HepG2 (cell line): ENCODE data around the gene SMCO1. TPM values are rescaled to one million over a fixed set of nuclear protein-coding genes. Genes with fewer than 3 reads are reported as not detected.

Experiments
- ATAC-seq: fragments of 200-7000 bp; cut with Tn5 transposase; 3 replicates; pipeline ENCODE4 v1.9.1; 2020; ENCODE audit warnings: mild to moderate bottlenecking, moderate library complexity
- BruUV-seq: library from RNA; stranded (reverse); fragments of 400-500 nt; replicated peaks from 2 replicates; lab custom pipeline; 2021; lab: Mats Ljungman, UMichigan
- CTCF ChIA-PET: fragments of 300-600 bp; formaldehyde crosslinking; extraction: SDS; loops from one replicate; lab custom pipeline; 2021; ENCODE audit warnings: low total read pairs, inconsistent platforms, low intra/inter-chr PET ratio; lab: Yijun Ruan, JAX
- POLR2A ChIA-PET: fragments of 350-600 bp; sonication (Branson Sonifier 250); formaldehyde crosslinking; loops from one replicate; lab custom pipeline; 2020; ENCODE audit warnings: antibody characterized with exemption, inconsistent platforms; lab: Yijun Ruan, JAX
- DNase-seq: peaks from one replicate; pipeline ENCODE4 v3.0.0-alpha.2; 2015; ENCODE audit warnings: low spot score
- FAIRE-seq: peaks from 3 replicates; lab custom pipeline; 2011; peaks lifted over from hg19 to GRCh38; lab: Jason Lieb, UNC
- H2AFZ ChIP-seq: one replicate; pipeline ENCODE4 v1.6.1; 2011; ENCODE audit warnings: low read length, inconsistent platforms
- H3K27ac ChIP-seq: fragments of 300-600 bp; 3 replicates; pipeline ENCODE4 v1.8.0; 2011; ENCODE audit warnings: mixed run types, mild to moderate bottlenecking, mixed read lengths, low read length, inconsistent platforms; ENCODE audit not compliant: insufficient read depth; ENCODE audit errors: extremely low read length
- H3K27me3 ChIP-seq, 2 experiments: fragments of 200-600 bp in 1 of 2; 2 replicates in 1 of 2; 3 replicates in 1 of 2; pipeline versions ENCODE4 v1.6.0 to v1.8.0; 2011; ENCODE audit warnings: low read length in 2 of 2, mild to moderate bottlenecking in 2 of 2, moderate library complexity in 2 of 2, inconsistent platforms in 1 of 2; ENCODE audit not compliant: insufficient read depth in 2 of 2, control insufficient read depth in 1 of 2
- H3K36me3 ChIP-seq, 2 experiments: fragments of 200-600 bp in 1 of 2; replicated peaks in 1 of 2; 2 replicates in 1 of 2; 3 replicates in 1 of 2; pipeline versions ENCODE4 v1.5.1 to v1.8.0; 2011; ENCODE audit warnings: low read length in 2 of 2, inconsistent platforms in 1 of 2; ENCODE audit not compliant: insufficient read depth in 2 of 2, control insufficient read depth in 1 of 2
- H3K4me1 ChIP-seq: 2 replicates; pipeline ENCODE4 v1.5.1; 2012; ENCODE audit warnings: low read length, inconsistent platforms; ENCODE audit not compliant: insufficient read depth
- H3K4me2 ChIP-seq: 2 replicates; pipeline ENCODE4 v1.6.0; 2011; ENCODE audit warnings: low read depth, low read length, inconsistent platforms
- H3K4me3 ChIP-seq, 3 experiments: fragments of 200-600 bp in 1 of 3; sonication (generic), shearing (Covaris generic) in 1 of 3; replicated peaks in 1 of 3; 2 replicates each; pipeline ENCODE4 v1.5.1; 2011 to 2016; ENCODE audit warnings: low read length in 3 of 3, inconsistent platforms in 2 of 3, low read depth in 2 of 3, mild to moderate bottlenecking in 2 of 3, control low read depth in 1 of 3, mixed read lengths in 1 of 3; ENCODE audit not compliant: insufficient read depth in 1 of 3
- H3K79me2 ChIP-seq: one replicate; pipeline ENCODE4 v1.6.1; 2011; ENCODE audit warnings: low read length, inconsistent platforms; ENCODE audit not compliant: insufficient read depth
- H3K9ac ChIP-seq: 2 replicates; pipeline ENCODE4 v1.6.0; 2011; ENCODE audit warnings: mild to moderate bottlenecking, low read depth, low read length, inconsistent platforms; ENCODE audit not compliant: insufficient read depth
- H3K9me3 ChIP-seq: 2 replicates; pipeline ENCODE4 v1.5.1; 2012; ENCODE audit warnings: mild to moderate bottlenecking, low read length
- H4K20me1 ChIP-seq: 2 replicates; pipeline ENCODE4 v1.6.0; 2011; ENCODE audit warnings: inconsistent platforms, mild to moderate bottlenecking, low read length, moderate library complexity; ENCODE audit not compliant: insufficient read depth
- MXD4 ChIP-seq: IDR thresholded peaks from 2 replicates; pipeline ENCODE4 v1.6.1; 2016; ENCODE audit warnings: mild to moderate bottlenecking, missing biosample characterization, missing genetic modification reagents
- NFE2 ChIP-seq: sonication (generic); formaldehyde crosslinking; IDR thresholded peaks from 2 replicates; pipeline ENCODE4 v1.4.0; 2020; ENCODE audit warnings: missing genetic modification reagents
- NFIC ChIP-seq: IDR thresholded peaks from 2 replicates; pipeline ENCODE4 v1.6.1; 2012; ENCODE audit warnings: mild to moderate bottlenecking, low read length, inconsistent platforms
- NFKBIZ ChIP-seq: IDR thresholded peaks from 2 replicates; pipeline ENCODE4 v1.6.1; 2018; ENCODE audit warnings: missing genetic modification reagents, missing compliant biosample characterization
- PRPF4 ChIP-seq: fragments of 200-400 bp; formaldehyde crosslinking; IDR thresholded peaks from 2 replicates; pipeline ENCODE4 v1.6.1; 2016; ENCODE audit warnings: low read length, low read depth; ENCODE audit not compliant: poor library complexity, severe bottlenecking
- RAD51 ChIP-seq: fragments of 450-650 bp; IDR thresholded peaks from 2 replicates; pipeline ENCODE4 v1.6.1; 2016; ENCODE audit warnings: borderline replicate concordance
- RELA ChIP-seq: sonication (generic); formaldehyde crosslinking; IDR thresholded peaks from 2 replicates; pipeline ENCODE4 v1.4.0; 2020; ENCODE audit warnings: missing genetic modification reagents
- SP4 ChIP-seq: sonication (generic); formaldehyde crosslinking; IDR thresholded peaks from 2 replicates; pipeline ENCODE4 v1.8.1; 2023; ENCODE audit warnings: mild to moderate bottlenecking, missing genetic modification reagents
- ZNF292 ChIP-seq: sonication (generic); formaldehyde crosslinking; IDR thresholded peaks from 2 replicates; pipeline ENCODE4 v1.8.1; 2022; ENCODE audit warnings: mild to moderate bottlenecking, low read depth, missing genetic modification reagents, borderline replicate concordance
- ZNF550 ChIP-seq: sonication (generic); formaldehyde crosslinking; IDR thresholded peaks from 2 replicates; pipeline ENCODE4 v1.4.0; 2020; ENCODE audit warnings: mild to moderate bottlenecking, missing genetic modification reagents, borderline replicate concordance
- WGBS: methylation state at CpG from one replicate; pipeline ENCODE4 v1.1.6; 2017; ENCODE audit warnings: low lambda C conversion rate; 5-methylcytosine and 5-hydroxymethylcytosine counted together
- in situ Hi-C: cut with HindIII; loops from 2 replicates; pipeline ENCODE4 v1.10.0; 2017; ENCODE audit warnings: low pct_unique_long_range_greater_than_20kb; ENCODE audit not compliant: extremely low pct_ligation_motif_present
- intact Hi-C: fragments of 100-400 bp; cut with micrococcal nuclease; formaldehyde crosslinking; loops from one replicate; pipeline ENCODE4 v1.10.0; 2022; ENCODE audit not compliant: unreplicated experiment
- polyA plus RNA-seq, 8 experiments: library from polyadenylated mRNA; depleted of rRNA in 3 of 8; stranded (reverse) in 7 of 8; unstranded in 1 of 8; fragments of >200 nt; fragmentation: Illumina TruSeq in 4 of 8; extraction: Trizol in 4 of 8; gene quantifications; 2 replicates each; pipeline versions ENCODE4 v1.2.1 to v1.2.3, GENCODE V29; 2011 to 2016; ENCODE audit warnings: low read depth in 4 of 8, missing spikeins in 1 of 8, mixed read lengths in 1 of 8; ENCODE audit not compliant: insufficient read depth in 1 of 8
- total RNA-seq, 5 experiments: library from RNA; depleted of rRNA; stranded (reverse); fragments of >200 nt; fragmentation: Illumina TruSeq; extraction: Trizol; gene quantifications; 2 replicates each; pipeline ENCODE4 v1.2.3, GENCODE V29; 2016; ENCODE audit warnings: low read depth in 1 of 5
- TF ChIP-seq, protein P1 (sequence below): sonication (generic); formaldehyde crosslinking; IDR thresholded peaks from 2 replicates; pipeline ENCODE4 v1.5.0; 2020; ENCODE audit warnings: mild to moderate bottlenecking, missing genetic modification reagents
- TF ChIP-seq, protein P2 (sequence below): IDR thresholded peaks from 2 replicates; pipeline ENCODE4 v1.6.1; 2016; ENCODE audit warnings: low read depth, control low read depth
- TF ChIP-seq, protein P3 (sequence below): sonication (generic); formaldehyde crosslinking; IDR thresholded peaks from 2 replicates; pipeline ENCODE4 v1.5.0; 2020; ENCODE audit warnings: mild to moderate bottlenecking, missing genetic modification reagents
- TF ChIP-seq, protein P4 (sequence below): sonication (generic); formaldehyde crosslinking; IDR thresholded peaks from 2 replicates; pipeline ENCODE4 v1.5.1; 2020; ENCODE audit warnings: missing genetic modification reagents, mild to moderate bottlenecking, borderline replicate concordance

SMCO1 gene
- total and polyA plus RNA-seq, 2 of the 13 experiments (the other 11 are each of a cell fraction or from before 2014, with no cell fraction given), result not detected

DNA sequence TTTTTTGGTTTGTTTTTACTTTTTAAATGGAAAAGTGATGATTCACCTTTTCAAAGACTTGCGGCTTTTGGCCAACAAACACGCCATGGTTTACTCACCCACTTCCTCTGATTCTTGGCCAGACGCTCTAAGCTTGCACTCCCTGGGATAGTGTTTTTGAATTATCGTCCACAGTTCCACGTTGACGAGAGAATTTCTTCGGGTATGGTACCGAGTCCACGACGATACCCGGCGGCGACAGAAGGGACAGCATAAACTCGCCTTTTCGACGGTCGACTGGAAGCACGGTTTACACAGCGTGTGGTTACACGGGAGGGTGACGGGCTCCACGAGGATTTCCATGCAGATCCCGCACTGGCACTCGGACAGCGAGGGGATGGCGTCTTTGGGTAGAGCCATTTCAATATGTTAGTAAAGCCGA is 12.4 kb downstream of the SMCO1 start (continued):
- TF ChIP-seq, protein P1, sequence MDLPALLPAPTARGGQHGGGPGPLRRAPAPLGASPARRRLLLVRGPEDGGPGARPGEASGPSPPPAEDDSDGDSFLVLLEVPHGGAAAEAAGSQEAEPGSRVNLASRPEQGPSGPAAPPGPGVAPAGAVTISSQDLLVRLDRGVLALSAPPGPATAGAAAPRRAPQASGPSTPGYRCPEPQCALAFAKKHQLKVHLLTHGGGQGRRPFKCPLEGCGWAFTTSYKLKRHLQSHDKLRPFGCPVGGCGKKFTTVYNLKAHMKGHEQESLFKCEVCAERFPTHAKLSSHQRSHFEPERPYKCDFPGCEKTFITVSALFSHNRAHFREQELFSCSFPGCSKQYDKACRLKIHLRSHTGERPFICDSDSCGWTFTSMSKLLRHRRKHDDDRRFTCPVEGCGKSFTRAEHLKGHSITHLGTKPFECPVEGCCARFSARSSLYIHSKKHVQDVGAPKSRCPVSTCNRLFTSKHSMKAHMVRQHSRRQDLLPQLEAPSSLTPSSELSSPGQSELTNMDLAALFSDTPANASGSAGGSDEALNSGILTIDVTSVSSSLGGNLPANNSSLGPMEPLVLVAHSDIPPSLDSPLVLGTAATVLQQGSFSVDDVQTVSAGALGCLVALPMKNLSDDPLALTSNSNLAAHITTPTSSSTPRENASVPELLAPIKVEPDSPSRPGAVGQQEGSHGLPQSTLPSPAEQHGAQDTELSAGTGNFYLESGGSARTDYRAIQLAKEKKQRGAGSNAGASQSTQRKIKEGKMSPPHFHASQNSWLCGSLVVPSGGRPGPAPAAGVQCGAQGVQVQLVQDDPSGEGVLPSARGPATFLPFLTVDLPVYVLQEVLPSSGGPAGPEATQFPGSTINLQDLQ (CRISPR knock-in tag), result no peak
- TF ChIP-seq, protein P2, sequence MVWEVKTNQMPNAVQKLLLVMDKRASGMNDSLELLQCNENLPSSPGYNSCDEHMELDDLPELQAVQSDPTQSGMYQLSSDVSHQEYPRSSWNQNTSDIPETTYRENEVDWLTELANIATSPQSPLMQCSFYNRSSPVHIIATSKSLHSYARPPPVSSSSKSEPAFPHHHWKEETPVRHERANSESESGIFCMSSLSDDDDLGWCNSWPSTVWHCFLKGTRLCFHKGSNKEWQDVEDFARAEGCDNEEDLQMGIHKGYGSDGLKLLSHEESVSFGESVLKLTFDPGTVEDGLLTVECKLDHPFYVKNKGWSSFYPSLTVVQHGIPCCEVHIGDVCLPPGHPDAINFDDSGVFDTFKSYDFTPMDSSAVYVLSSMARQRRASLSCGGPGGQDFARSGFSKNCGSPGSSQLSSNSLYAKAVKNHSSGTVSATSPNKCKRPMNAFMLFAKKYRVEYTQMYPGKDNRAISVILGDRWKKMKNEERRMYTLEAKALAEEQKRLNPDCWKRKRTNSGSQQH, result no peak
- TF ChIP-seq ZNF550 (CRISPR knock-in tag) (0 out of 2 replicates have a peak, but pooled peaks have one; percentile 56), NFKBIZ (CRISPR knock-in tag) (0 out of 2 replicates have a peak, but pooled peaks have one; percentile 40), NFIC (0 out of 2 replicates have a peak, but pooled peaks have one; percentile 5)

DNA sequence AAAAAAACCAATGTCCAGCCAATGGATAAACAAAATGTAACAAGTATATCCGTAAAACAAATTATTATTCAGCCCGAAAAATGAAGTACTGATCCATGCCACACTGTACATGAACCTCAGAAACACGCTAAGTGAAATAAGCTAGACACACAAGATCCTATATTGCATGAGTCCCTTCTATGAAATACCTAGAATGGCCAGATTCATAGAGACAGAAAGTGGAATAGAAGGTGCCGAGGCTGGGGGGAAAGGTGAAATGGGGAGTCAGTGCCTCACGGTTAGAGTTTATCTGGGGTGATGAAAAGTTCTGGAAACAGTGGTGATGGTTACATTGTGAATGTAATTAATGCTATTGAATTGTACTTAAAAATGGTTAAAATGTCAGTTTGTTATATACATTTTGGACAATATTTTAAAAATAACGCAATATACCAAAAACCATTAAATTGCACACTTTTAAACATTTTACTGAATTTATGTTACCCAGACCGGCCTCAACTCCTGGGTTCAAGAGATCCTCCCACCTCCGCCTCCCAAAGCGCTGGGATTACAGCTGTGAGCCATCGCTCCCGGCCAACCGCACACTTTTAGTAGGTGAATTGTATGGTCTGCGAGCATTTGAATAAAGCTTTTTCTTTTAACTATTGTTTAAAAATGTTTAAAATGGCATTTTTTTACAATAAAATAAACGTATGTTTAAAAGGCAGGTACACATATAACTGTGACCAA is 13.7 kb downstream of the SMCO1 start:
- intact Hi-C loops (loop anchor here (1.0 to 2.0 kb wide), 2 partner anchors 11 to 15 kb away; no protein-coding TSS in a partner anchor), in situ Hi-C loops (no loop called here)
- ChIA-PET CTCF (no interaction called here), POLR2A (interaction anchor here (1.4 kb wide), 1 partner anchor 12 kb away, joined by 4 read pairs; no protein-coding TSS in a partner anchor)
- no peak overlapping the region for H2AFZ ChIP-seq
- peak overlapping the region; percentile 90 for H3K27ac ChIP-seq
- peak overlapping the region; percentile 87 for H3K9ac ChIP-seq
- no TSS peak for BruUV-seq
- H3K9me3 ChIP-seq, result no peaks in the 10 kb centered on the region
- WGBS, result under 1% methylated on average over 14 of the region's 14 CpGs
- peaks cover 3% of the 10 kb centered on the region; the same call in 1 of the 2 replicates for H4K20me1 ChIP-seq
- peak overlapping the region; percentile 90 to 99 (median 99) for H3K4me3 ChIP-seq
- peaks cover 0 to 7% of the 10 kb centered on the region in 2 experiments; a peak in 2 of 5 replicates for H3K36me3 ChIP-seq
- DNase-seq (no peak), FAIRE-seq (peak; percentile 34), ATAC-seq (no peak)
- peak overlapping the region; percentile 78 for H3K4me2 ChIP-seq
- no peaks in the 10 kb centered on the region; a peak in 1 of 5 replicates for H3K27me3 ChIP-seq
- peaks cover 52% of the 10 kb centered on the region for H3K4me1 ChIP-seq
- H3K79me2 ChIP-seq, result peaks cover 66% of the 10 kb centered on the region
- TF ChIP-seq RELA (CRISPR knock-in tag) (no peak), ZNF292 (CRISPR knock-in tag) (no peak), MXD4 (CRISPR knock-in tag) (0 out of 2 replicates have a peak, but pooled peaks have one; percentile 5), SP4 (CRISPR knock-in tag) (no peak), RAD51 (no peak), PRPF4 (no peak), NFE2 (CRISPR knock-in tag) (no peak)
- TF ChIP-seq, protein P3, sequence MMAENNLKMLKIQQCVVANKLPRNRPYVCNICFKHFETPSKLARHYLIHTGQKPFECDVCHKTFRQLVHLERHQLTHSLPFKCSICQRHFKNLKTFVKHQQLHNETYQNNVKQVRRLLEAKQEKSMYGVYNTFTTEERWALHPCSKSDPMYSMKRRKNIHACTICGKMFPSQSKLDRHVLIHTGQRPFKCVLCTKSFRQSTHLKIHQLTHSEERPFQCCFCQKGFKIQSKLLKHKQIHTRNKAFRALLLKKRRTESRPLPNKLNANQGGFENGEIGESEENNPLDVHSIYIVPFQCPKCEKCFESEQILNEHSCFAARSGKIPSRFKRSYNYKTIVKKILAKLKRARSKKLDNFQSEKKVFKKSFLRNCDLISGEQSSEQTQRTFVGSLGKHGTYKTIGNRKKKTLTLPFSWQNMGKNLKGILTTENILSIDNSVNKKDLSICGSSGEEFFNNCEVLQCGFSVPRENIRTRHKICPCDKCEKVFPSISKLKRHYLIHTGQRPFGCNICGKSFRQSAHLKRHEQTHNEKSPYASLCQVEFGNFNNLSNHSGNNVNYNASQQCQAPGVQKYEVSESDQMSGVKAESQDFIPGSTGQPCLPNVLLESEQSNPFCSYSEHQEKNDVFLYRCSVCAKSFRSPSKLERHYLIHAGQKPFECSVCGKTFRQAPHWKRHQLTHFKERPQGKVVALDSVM (CRISPR knock-in tag), result peak; percentile 71
- TF ChIP-seq, protein P4, sequence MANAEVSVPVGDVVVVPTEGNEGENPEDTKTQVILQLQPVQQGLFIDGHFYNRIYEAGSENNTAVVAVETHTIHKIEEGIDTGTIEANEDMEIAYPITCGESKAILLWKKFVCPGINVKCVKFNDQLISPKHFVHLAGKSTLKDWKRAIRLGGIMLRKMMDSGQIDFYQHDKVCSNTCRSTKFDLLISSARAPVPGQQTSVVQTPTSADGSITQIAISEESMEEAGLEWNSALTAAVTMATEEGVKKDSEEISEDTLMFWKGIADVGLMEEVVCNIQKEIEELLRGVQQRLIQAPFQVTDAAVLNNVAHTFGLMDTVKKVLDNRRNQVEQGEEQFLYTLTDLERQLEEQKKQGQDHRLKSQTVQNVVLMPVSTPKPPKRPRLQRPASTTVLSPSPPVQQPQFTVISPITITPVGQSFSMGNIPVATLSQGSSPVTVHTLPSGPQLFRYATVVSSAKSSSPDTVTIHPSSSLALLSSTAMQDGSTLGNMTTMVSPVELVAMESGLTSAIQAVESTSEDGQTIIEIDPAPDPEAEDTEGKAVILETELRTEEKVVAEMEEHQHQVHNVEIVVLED (CRISPR knock-in tag), result no peak
